SK-N-SH (cell line): ENCODE data around the gene MRPL43. TPM values are rescaled to one million over a fixed set of nuclear protein-coding genes. Genes with fewer than 3 reads are reported as not detected.

ENCODE experiments used
- CTCF ChIA-PET: fragments of 300-600, 350-600 bp; formaldehyde crosslinking; extraction: SDS; loops from one replicate; lab custom pipeline; 2021; lab: Yijun Ruan, JAX
- POLR2A ChIA-PET: fragments of 350-600 bp; sonication (Branson Sonifier 250); formaldehyde crosslinking; extraction: SDS; loops from one replicate; lab custom pipeline; 2020; ENCODE audit warnings: antibody characterized with exemption, inconsistent platforms; lab: Yijun Ruan, JAX
- DNase-seq: peaks from one replicate; pipeline ENCODE4 v3.0.0; 2012
- H2AFZ ChIP-seq: fragments of 200-600 bp; sonication (generic); 2 replicates; pipeline ENCODE4 v1.8.1; 2016; ENCODE audit warnings: antibody characterized with exemption, mild to moderate bottlenecking, low read depth
- H3F3A ChIP-seq: fragments of 200-600 bp; sonication (generic); replicated peaks from 2 replicates; pipeline ENCODE3; 2016; ENCODE audit warnings: antibody characterized with exemption, mild to moderate bottlenecking; ENCODE audit not compliant: insufficient read depth
- H3K27ac ChIP-seq, 2 experiments: fragments of 200-500 bp in 1 of 2; fragments of 200-600 bp in 1 of 2; sonication (Bioruptor generic) in 1 of 2; sonication (generic), shearing (Covaris generic) in 1 of 2; 2 replicates each; pipeline versions ENCODE4 v1.5.1 to v1.6.1; 2014 to 2016; ENCODE audit warnings: low read depth in 2 of 2, inconsistent platforms in 1 of 2, low read length in 1 of 2, mild to moderate bottlenecking in 1 of 2, mixed read lengths in 1 of 2
- H3K27me3 ChIP-seq: fragments of 200-600 bp; sonication (generic), shearing (Covaris generic); 2 replicates; pipeline ENCODE4 v1.6.1; 2016; ENCODE audit warnings: mixed run types; ENCODE audit not compliant: insufficient read depth
- H3K36me3 ChIP-seq, 2 experiments: fragments of 200-500 bp in 1 of 2; fragments of 200-600 bp in 1 of 2; sonication (Bioruptor generic) in 1 of 2; sonication (generic) in 1 of 2; replicated peaks in 1 of 2; 2 replicates each; pipeline versions ENCODE3 to v1.5.1; 2014 to 2016; ENCODE audit warnings: low read length in 1 of 2, mild to moderate bottlenecking in 1 of 2; ENCODE audit not compliant: insufficient read depth in 2 of 2, control insufficient read depth in 1 of 2
- H3K4me1 ChIP-seq, 2 experiments: fragments of 200-500 bp in 1 of 2; fragments of 200-600 bp in 1 of 2; sonication (Bioruptor generic) in 1 of 2; sonication (generic), shearing (Covaris generic) in 1 of 2; 2 replicates each; pipeline versions ENCODE4 v1.5.1 to v1.6.1; 2014 to 2016; ENCODE audit warnings: low read depth in 1 of 2, low read length in 1 of 2, mixed run types in 1 of 2; ENCODE audit not compliant: insufficient read depth in 2 of 2, control insufficient read depth in 1 of 2
- H3K4me2 ChIP-seq: fragments of 200-600 bp; sonication (generic), shearing (Covaris generic); 2 replicates; pipeline ENCODE4 v1.6.1; 2017; ENCODE audit warnings: mixed run types
- H3K4me3 ChIP-seq, 2 experiments: fragments of 200-500 bp in 1 of 2; fragments of 200-600 bp in 1 of 2; sonication (Bioruptor generic) in 1 of 2; sonication (generic), shearing (Covaris generic) in 1 of 2; 2 replicates each; pipeline versions ENCODE4 v1.5.1 to v1.8.1; 2014 to 2016; ENCODE audit warnings: low read depth in 2 of 2, inconsistent platforms in 1 of 2, low read length in 1 of 2, mild to moderate bottlenecking in 1 of 2, mixed read lengths in 1 of 2, moderate library complexity in 1 of 2
- H3K79me2 ChIP-seq: fragments of 200-600 bp; sonication (generic); 2 replicates; pipeline ENCODE4 v1.8.1; 2017; ENCODE audit warnings: mild to moderate bottlenecking; ENCODE audit not compliant: insufficient read depth
- H3K9ac ChIP-seq: fragments of 200-600 bp; sonication (generic); 2 replicates; pipeline ENCODE4 v1.6.1; 2017; ENCODE audit warnings: mixed run types
- H3K9me2 ChIP-seq: fragments of 200-600 bp; sonication (generic); 2 replicates; pipeline ENCODE4 v1.6.1; 2017; ENCODE audit warnings: mixed run types
- H3K9me3 ChIP-seq: fragments of 200-600 bp; sonication (generic); 2 replicates; pipeline ENCODE4 v1.6.1; 2017; ENCODE audit warnings: mixed run types, mild to moderate bottlenecking, moderate library complexity
- H4K20me1 ChIP-seq: fragments of 200-600 bp; sonication (generic); 2 replicates; pipeline ENCODE4 v1.6.1; 2017; ENCODE audit warnings: mild to moderate bottlenecking, mixed run types; ENCODE audit not compliant: insufficient read depth
- ELF1 ChIP-seq: IDR thresholded peaks from 2 replicates; pipeline ENCODE4 v1.4.0; 2012
- EP300 ChIP-seq, 2 experiments: IDR thresholded peaks; 2 replicates each; pipeline versions ENCODE4 v1.4.0 to v1.6.1; 2012; ENCODE audit warnings: borderline replicate concordance in 1 of 2, low read depth in 1 of 2, low read length in 1 of 2
- EZH2phosphoT487 ChIP-seq: fragments of 200-600 bp; sonication (generic); IDR thresholded peaks from 2 replicates; pipeline ENCODE4 v1.6.1; 2017; ENCODE audit warnings: low read depth, mixed run types, mild to moderate bottlenecking, antibody characterized with exemption, moderate library complexity, borderline replicate concordance
- FOXM1 ChIP-seq: IDR thresholded peaks from 2 replicates; pipeline ENCODE4 v1.4.0; 2012; ENCODE audit warnings: low read depth, mild to moderate bottlenecking
- GABPA ChIP-seq: IDR thresholded peaks from 2 replicates; pipeline ENCODE4 v1.4.0; 2012; ENCODE audit warnings: low read depth, mild to moderate bottlenecking
- GATA2 ChIP-seq: sonication (generic); formaldehyde crosslinking; IDR thresholded peaks from 2 replicates; pipeline ENCODE4 v1.5.0; 2020; ENCODE audit warnings: mild to moderate bottlenecking, missing genetic modification reagents
- JUND ChIP-seq: IDR thresholded peaks from 2 replicates; pipeline ENCODE4 v1.4.0; 2012
- MEF2A ChIP-seq: IDR thresholded peaks from 2 replicates; pipeline ENCODE4 v1.4.0; 2012; ENCODE audit warnings: low read depth, borderline replicate concordance
- MXI1 ChIP-seq: IDR thresholded peaks from 2 replicates; pipeline ENCODE4 v1.6.1; 2012; ENCODE audit warnings: mild to moderate bottlenecking, low read depth, low read length, improper control_type of control experiment
- NFIC ChIP-seq: IDR thresholded peaks from 2 replicates; pipeline ENCODE4 v1.4.0; 2012; ENCODE audit warnings: borderline replicate concordance
- POLR2AphosphoS5 ChIP-seq: IDR thresholded peaks from 2 replicates; pipeline ENCODE4 v1.6.1; 2012; ENCODE audit warnings: low read depth, low read length
- RCOR1 ChIP-seq: fragments of 150-350 bp; IDR thresholded peaks from 2 replicates; pipeline ENCODE4 v1.6.1; 2017; ENCODE audit warnings: antibody characterized with exemption, low read length
- REST ChIP-seq: IDR thresholded peaks from 2 replicates; pipeline ENCODE4 v1.6.1; 2012; ENCODE audit warnings: mild to moderate bottlenecking, low read depth, low read length, moderate library complexity
- TAF1 ChIP-seq: IDR thresholded peaks from 2 replicates; pipeline ENCODE4 v1.6.1; 2012; ENCODE audit warnings: low read depth, mild to moderate bottlenecking, low read length, moderate library complexity, borderline replicate concordance
- TCF12 ChIP-seq: IDR thresholded peaks from 2 replicates; pipeline ENCODE4 v1.4.0; 2012
- WGBS: methylation state at CpG from one replicate; pipeline ENCODE4 v1.1.6; 2017; ENCODE audit warnings: low lambda C conversion rate; 5-methylcytosine and 5-hydroxymethylcytosine counted together
- polyA plus RNA-seq, 3 experiments: library from polyadenylated mRNA; depleted of rRNA; stranded (reverse); fragments of >200 nt; gene quantifications; 2 replicates each; pipeline ENCODE4 v1.2.3, GENCODE V29; 2012
- TF ChIP-seq, protein P1 (sequence below): IDR thresholded peaks from 2 replicates; pipeline ENCODE4 v1.4.0; 2012; ENCODE audit warnings: low read depth, borderline replicate concordance
- TF ChIP-seq, protein P2 (sequence below): fragments of 200-600 bp; sonication (generic); IDR thresholded peaks from 2 replicates; pipeline ENCODE4 v1.6.1; 2017; ENCODE audit warnings: antibody characterized with exemption, mild to moderate bottlenecking, moderate library complexity
- TF ChIP-seq, protein P3 (sequence below): IDR thresholded peaks from 2 replicates; pipeline ENCODE4 v1.4.0; 2012; ENCODE audit warnings: low read depth, borderline replicate concordance

MRPL43 gene
- polyA plus RNA-seq, 1 of the 3 experiments (the other 2 are of a cell fraction) = 208 TPM

GRCh38 chr10:100977436-100977835, 9.9 kb downstream of the MRPL43 start:
- no peak overlapping the region for H2AFZ ChIP-seq
- no peak overlapping the region for H3K4me3 ChIP-seq
- DNase-seq = no peak
- H3K79me2 ChIP-seq = no peaks in the 10 kb centered on the region
- POLR2A ChIA-PET = no interaction called here
- TF ChIP-seq, protein P1, sequence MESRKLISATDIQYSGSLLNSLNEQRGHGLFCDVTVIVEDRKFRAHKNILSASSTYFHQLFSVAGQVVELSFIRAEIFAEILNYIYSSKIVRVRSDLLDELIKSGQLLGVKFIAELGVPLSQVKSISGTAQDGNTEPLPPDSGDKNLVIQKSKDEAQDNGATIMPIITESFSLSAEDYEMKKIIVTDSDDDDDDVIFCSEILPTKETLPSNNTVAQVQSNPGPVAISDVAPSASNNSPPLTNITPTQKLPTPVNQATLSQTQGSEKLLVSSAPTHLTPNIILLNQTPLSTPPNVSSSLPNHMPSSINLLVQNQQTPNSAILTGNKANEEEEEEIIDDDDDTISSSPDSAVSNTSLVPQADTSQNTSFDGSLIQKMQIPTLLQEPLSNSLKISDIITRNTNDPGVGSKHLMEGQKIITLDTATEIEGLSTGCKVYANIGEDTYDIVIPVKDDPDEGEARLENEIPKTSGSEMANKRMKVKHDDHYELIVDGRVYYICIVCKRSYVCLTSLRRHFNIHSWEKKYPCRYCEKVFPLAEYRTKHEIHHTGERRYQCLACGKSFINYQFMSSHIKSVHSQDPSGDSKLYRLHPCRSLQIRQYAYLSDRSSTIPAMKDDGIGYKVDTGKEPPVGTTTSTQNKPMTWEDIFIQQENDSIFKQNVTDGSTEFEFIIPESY = no peak
- TF ChIP-seq POLR2AphosphoS5 = 0 out of 2 replicates have a peak, but pooled peaks have one; percentile 6
- TF ChIP-seq, all 33 proteins: peak for 1
- Histone ChIP-seq H3K4me2 (no peak overlapping the region), H3K36me3 (peaks cover 3 to 19% of the 10 kb centered on the region in 2 experiments), H3K27me3 (no peaks in the 10 kb centered on the region), H3K9me3 (no peaks in the 10 kb centered on the region), H3K9ac (no peak overlapping the region), H3K27ac (no peak overlapping the region), H4K20me1 (no peaks in the 10 kb centered on the region), H3K4me1 (no peaks in the 10 kb centered on the region), H3F3A (no peaks in the 10 kb centered on the region), H3K9me2 (no peaks in the 10 kb centered on the region)
- WGBS = 87% methylated on average over 6 of the region's 6 CpGs
- CTCF ChIA-PET = interaction anchor here (1.0 kb wide), 1 partner anchor 16 kb away, joined by 5 read pairs; no protein-coding TSS in a partner anchor

DNA sequence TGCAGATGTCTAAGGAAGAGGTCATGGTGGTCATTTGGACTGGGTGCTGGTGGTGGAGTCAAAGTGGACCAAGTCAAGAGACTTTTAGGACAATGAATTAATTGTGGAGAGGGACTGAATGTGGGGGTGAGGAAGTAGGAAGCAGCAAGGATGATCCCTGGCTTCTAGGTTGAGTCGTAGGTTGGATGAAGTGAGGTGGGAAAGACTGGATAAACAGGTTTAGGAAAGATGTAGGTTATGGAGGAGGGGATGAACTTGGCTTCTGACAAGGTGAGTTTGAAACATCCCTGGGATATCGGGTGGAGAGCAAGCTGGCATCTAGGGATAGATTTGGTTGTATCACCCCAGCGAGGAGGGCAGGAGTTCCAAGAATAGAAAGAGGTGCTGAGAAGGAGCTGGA, 10.4 kb downstream of the MRPL43 start:
- Histone ChIP-seq H3K4me1 (no peaks in the 10 kb centered on the region), H3K9ac (no peak overlapping the region), H4K20me1 (no peaks in the 10 kb centered on the region), H3K9me2 (no peaks in the 10 kb centered on the region), H3F3A (no peaks in the 10 kb centered on the region), H3K27me3 (no peaks in the 10 kb centered on the region), H3K4me2 (no peak overlapping the region), H3K27ac (no peak overlapping the region), H3K4me3 (no peak overlapping the region), H3K79me2 (no peaks in the 10 kb centered on the region), H3K9me3 (no peaks in the 10 kb centered on the region), H2AFZ (no peak overlapping the region), H3K36me3 (peaks cover 3 to 19% of the 10 kb centered on the region in 2 experiments)
- WGBS = 90% methylated on average over 3 of the region's 3 CpGs
- ChIA-PET CTCF (interaction anchor here (1.0 to 1.2 kb wide), 2 partner anchors 17 to 20 kb away, joined by 3 to 5 read pairs; no protein-coding TSS in a partner anchor), POLR2A (no interaction called here)
- DNase-seq = no peak
- TF ChIP-seq REST = no peak
- TF ChIP-seq FOXM1 = no peak
- TF ChIP-seq RCOR1 = no peak
- no peak for TF ChIP-seq JUND
- TF ChIP-seq, protein P2, sequence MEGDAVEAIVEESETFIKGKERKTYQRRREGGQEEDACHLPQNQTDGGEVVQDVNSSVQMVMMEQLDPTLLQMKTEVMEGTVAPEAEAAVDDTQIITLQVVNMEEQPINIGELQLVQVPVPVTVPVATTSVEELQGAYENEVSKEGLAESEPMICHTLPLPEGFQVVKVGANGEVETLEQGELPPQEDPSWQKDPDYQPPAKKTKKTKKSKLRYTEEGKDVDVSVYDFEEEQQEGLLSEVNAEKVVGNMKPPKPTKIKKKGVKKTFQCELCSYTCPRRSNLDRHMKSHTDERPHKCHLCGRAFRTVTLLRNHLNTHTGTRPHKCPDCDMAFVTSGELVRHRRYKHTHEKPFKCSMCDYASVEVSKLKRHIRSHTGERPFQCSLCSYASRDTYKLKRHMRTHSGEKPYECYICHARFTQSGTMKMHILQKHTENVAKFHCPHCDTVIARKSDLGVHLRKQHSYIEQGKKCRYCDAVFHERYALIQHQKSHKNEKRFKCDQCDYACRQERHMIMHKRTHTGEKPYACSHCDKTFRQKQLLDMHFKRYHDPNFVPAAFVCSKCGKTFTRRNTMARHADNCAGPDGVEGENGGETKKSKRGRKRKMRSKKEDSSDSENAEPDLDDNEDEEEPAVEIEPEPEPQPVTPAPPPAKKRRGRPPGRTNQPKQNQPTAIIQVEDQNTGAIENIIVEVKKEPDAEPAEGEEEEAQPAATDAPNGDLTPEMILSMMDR = no peak
- TF ChIP-seq TCF12 = no peak
- TF ChIP-seq MEF2A = no peak
- TF ChIP-seq EZH2phosphoT487 = no peak
- no peak for TF ChIP-seq GABPA
- no peak for TF ChIP-seq ELF1
- TF ChIP-seq, protein P1 = no peak
- no peak for TF ChIP-seq GATA2 (CRISPR knock-in tag)
- TF ChIP-seq NFIC = no peak
- TF ChIP-seq TAF1 = no peak
- TF ChIP-seq MXI1 = no peak
- TF ChIP-seq, protein P3, sequence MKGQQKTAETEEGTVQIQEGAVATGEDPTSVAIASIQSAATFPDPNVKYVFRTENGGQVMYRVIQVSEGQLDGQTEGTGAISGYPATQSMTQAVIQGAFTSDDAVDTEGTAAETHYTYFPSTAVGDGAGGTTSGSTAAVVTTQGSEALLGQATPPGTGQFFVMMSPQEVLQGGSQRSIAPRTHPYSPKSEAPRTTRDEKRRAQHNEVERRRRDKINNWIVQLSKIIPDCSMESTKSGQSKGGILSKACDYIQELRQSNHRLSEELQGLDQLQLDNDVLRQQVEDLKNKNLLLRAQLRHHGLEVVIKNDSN = no peak
- TF ChIP-seq EP300 (IDR thresholded peaks at IDR 0.05; ENCODE audit: borderline replicate concordance in 1 of 2, low read depth in 1 of 2, low read length in 1 of 2) = no peak
